ENCODE data around the gene NHS.

The NHS gene

GRCh38 chrX:17595456-17596035, 220.5 kb downstream of the NHS start:
- no peak for DNase-seq

GRCh38 chrX:17596061-17596460, 221.1 kb downstream of the NHS start:
- no peak for DNase-seq

- DNase-seq: no peak
Measured at GRCh38 chrX:17596546-17597205, 221.7 kb downstream of the NHS start.

- DNase-seq: no peak
Measured at GRCh38 chrX:17597327-17597726, 222.3 kb downstream of the NHS start.

GRCh38 chrX:17597836-17598439, 222.9 kb downstream of the NHS start:
- DNase-seq: no peak

GRCh38 chrX:17601441-17602200, 226.6 kb downstream of the NHS start:
- DNase-seq: no peak

GRCh38 chrX:17602245-17602644, 227.2 kb downstream of the NHS start:
- no peak for DNase-seq

- no peak for DNase-seq
Measured at GRCh38 chrX:17603196-17603595, 228.2 kb downstream of the NHS start.

- no peak for DNase-seq
Measured at GRCh38 chrX:17605676-17606075, 230.7 kb downstream of the NHS start.

- DNase-seq: no peak
Measured at GRCh38 chrX:17606231-17606630, 231.2 kb downstream of the NHS start.

GRCh38 chrX:17608888-17609287, 233.9 kb downstream of the NHS start:
- no peak for DNase-seq

- DNase-seq: no peak
Measured at GRCh38 chrX:17610788-17611187, 235.8 kb downstream of the NHS start.

- DNase-seq: no peak
Measured at GRCh38 chrX:17613979-17614588, 239.1 kb downstream of the NHS start.

- DNase-seq: no peak
Measured at GRCh38 chrX:17616936-17617335, 241.9 kb downstream of the NHS start.

- DNase-seq: no peak
Measured at GRCh38 chrX:17617806-17618205, 242.8 kb downstream of the NHS start.

- DNase-seq: no peak
Measured at GRCh38 chrX:17621566-17622270, 246.7 kb downstream of the NHS start.

GRCh38 chrX:17622331-17622730, 247.3 kb downstream of the NHS start:
- DNase-seq: no peak

GRCh38 chrX:17623750-17624149, 248.8 kb downstream of the NHS start:
- no peak for DNase-seq

GRCh38 chrX:17627026-17627425, 252.0 kb downstream of the NHS start:
- no peak for DNase-seq

- no peak for DNase-seq
Measured at GRCh38 chrX:17628976-17629375, 254.0 kb downstream of the NHS start.

GRCh38 chrX:17629519-17629918, 254.5 kb downstream of the NHS start:
- DNase-seq: no peak

GRCh38 chrX:17631647-17632046, 256.6 kb downstream of the NHS start:
- DNase-seq: no peak

- DNase-seq: no peak
Measured at GRCh38 chrX:17632942-17633341, 257.9 kb downstream of the NHS start.

All from activated CD4-positive, alpha-beta T cell treated with anti-CD3 and anti-CD28 coated beads for 4 hours (primary cell).